HL-60 (cell line): ENCODE data around the gene FILIP1L.
A peak's percentile ranks its signal among the peaks of the same experiment; 100 is the strongest.

Source experiments
- DNase-seq, 2 experiments: peaks; one replicate each; pipeline ENCODE4 v3.0.0-alpha.2; 2010 to 2020; ENCODE audit warnings: low read depth in 1 of 2, low spot score in 1 of 2
- H3K27ac ChIP-seq: fragments of 250-450 bp; sonication (Bioruptor Pico); replicated peaks from 2 replicates; pipeline ENCODE4 v1.5.1; 2020; ENCODE audit warnings: mild to moderate bottlenecking, moderate library complexity
- H3K27me3 ChIP-seq: fragments of 250-450 bp; sonication (Bioruptor Pico); 2 replicates; pipeline ENCODE4 v1.5.1; 2021; ENCODE audit warnings: mild to moderate bottlenecking, moderate library complexity; ENCODE audit not compliant: insufficient read depth, poor library complexity, severe bottlenecking
- H3K4me3 ChIP-seq: replicated peaks from 2 replicates; pipeline ENCODE4 v1.5.1; 2011; ENCODE audit warnings: mild to moderate bottlenecking, control low read depth, low read length; ENCODE audit not compliant: insufficient read depth
- CTCF ChIP-seq: IDR thresholded peaks from one replicate; pipeline ENCODE4 v1.5.1; 2011; ENCODE audit warnings: low read length, control low read depth, inconsistent platforms; ENCODE audit not compliant: insufficient read depth
- GABPA ChIP-seq: IDR thresholded peaks from 2 replicates; pipeline ENCODE4 v1.6.1; 2012; ENCODE audit warnings: low read depth
- POLR2AphosphoS5 ChIP-seq: IDR thresholded peaks from 2 replicates; pipeline ENCODE4 v1.6.1; 2012; ENCODE audit warnings: low read depth
- SPI1 ChIP-seq: IDR thresholded peaks from 2 replicates; pipeline ENCODE4 v1.6.1; 2012; ENCODE audit warnings: low read depth, mild to moderate bottlenecking, borderline replicate concordance
- TF ChIP-seq, protein P1 (sequence below): IDR thresholded peaks from 2 replicates; pipeline ENCODE4 v1.6.1; 2012; ENCODE audit warnings: low read depth; ENCODE audit not compliant: insufficient replicate concordance

Gene FILIP1L

DNA sequence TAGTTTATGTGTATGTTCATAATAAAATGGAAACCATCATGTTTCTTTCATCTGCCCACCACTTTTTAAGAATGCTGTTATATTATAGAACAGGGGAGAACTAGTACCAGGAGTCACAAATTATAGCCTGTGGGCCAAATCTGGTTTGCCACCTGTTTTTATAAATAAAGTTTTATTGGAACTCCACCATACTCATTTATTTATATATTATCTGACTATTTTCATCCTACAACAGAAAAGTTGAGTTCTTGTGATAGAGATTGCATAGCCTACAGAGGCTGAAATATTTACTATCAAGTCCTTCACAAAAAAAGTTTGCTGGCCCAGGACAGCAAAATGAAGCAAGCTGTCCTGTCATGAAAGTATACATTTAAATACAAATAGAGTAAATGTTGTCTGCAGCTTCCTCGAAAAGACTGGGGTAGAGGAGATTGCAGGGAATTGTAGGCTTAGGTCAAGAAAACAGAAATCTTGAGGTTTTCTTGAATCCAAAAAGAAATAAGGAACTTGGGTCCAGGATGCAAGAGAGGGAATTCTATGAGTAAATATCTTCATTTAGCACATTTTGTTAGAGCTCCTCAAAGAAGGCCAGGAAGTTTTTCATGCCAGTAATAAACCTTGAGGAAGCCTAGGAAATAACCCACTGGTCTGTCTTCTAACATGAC, 41.1 kb downstream of the FILIP1L start:
- no peak overlapping the region for H3K4me3 ChIP-seq
- peak overlapping the region; percentile 93 for H3K27ac ChIP-seq
- DNase-seq, result no peak
- H3K27me3 ChIP-seq, result no peaks in the 10 kb centered on the region
- no peak for TF ChIP-seq GABPA
- no peak for TF ChIP-seq CTCF
- no peak for TF ChIP-seq SPI1
- no peak for TF ChIP-seq POLR2AphosphoS5
- TF ChIP-seq, protein P1, sequence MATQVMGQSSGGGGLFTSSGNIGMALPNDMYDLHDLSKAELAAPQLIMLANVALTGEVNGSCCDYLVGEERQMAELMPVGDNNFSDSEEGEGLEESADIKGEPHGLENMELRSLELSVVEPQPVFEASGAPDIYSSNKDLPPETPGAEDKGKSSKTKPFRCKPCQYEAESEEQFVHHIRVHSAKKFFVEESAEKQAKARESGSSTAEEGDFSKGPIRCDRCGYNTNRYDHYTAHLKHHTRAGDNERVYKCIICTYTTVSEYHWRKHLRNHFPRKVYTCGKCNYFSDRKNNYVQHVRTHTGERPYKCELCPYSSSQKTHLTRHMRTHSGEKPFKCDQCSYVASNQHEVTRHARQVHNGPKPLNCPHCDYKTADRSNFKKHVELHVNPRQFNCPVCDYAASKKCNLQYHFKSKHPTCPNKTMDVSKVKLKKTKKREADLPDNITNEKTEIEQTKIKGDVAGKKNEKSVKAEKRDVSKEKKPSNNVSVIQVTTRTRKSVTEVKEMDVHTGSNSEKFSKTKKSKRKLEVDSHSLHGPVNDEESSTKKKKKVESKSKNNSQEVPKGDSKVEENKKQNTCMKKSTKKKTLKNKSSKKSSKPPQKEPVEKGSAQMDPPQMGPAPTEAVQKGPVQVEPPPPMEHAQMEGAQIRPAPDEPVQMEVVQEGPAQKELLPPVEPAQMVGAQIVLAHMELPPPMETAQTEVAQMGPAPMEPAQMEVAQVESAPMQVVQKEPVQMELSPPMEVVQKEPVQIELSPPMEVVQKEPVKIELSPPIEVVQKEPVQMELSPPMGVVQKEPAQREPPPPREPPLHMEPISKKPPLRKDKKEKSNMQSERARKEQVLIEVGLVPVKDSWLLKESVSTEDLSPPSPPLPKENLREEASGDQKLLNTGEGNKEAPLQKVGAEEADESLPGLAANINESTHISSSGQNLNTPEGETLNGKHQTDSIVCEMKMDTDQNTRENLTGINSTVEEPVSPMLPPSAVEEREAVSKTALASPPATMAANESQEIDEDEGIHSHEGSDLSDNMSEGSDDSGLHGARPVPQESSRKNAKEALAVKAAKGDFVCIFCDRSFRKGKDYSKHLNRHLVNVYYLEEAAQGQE, result no peak

DNA sequence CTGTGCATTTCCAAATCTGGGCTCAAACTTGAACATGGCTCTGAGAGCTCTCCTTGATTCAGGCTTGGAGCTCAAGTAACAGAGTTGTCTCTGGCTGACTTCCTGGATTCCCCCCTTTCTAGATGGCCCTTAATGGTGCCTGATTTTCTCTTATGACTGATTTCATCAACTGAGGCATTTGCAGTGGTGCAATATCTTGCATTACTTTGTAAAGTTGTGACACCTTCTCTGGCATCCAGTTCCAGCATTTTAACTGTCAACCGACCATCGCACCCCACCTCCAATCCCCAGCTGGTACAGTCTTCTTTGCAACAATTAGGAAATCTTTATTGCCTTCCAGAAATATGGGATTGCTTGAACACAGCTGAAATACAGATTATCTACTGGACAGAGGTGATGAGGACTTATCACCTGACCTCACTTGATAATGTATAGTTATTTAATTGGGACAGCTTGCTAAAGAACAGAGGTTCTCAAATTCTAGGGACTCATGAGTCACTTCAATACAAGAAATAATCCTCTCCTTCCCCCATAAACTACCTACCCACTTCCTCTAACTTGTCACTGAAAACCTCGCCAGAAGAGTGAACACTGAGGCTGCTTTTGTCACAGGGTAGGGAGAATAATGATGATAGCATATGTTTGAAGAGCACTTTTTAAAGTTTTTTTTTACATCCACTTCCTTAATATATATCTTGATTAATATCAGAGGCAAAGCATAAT, 41.8 kb downstream of the FILIP1L start:
- peak; percentile 90 to 95 for DNase-seq
- Histone ChIP-seq H3K27ac (peak overlapping the region; percentile 93), H3K4me3 (no peak overlapping the region), H3K27me3 (no peaks in the 10 kb centered on the region)
- no peak for TF ChIP-seq CTCF
- peak; percentile 78 for TF ChIP-seq POLR2AphosphoS5
- TF ChIP-seq SPI1, result peak; percentile 92

DNA sequence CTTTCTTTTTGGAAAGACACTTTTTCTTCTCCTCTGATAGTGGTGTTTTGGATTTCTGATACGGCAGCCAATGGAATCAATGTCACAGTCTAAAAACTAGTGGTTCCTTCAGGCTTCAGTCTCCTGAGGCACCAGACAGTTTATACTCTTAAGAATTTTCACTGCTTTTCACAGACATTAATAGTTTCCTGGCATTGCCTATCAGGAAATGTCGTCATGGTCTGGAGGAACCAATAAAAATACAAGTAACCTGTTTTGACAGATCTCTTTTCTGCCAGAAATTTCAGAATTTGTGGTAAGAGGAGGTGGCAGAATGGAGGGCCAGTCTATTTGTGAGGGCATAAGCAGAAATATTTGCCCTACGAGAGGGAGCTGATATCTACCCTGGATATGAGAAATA, 44.8 kb downstream of the FILIP1L start:
- DNase-seq, result peak in 1 of 2 experiments; percentile 63
- no peak overlapping the region for H3K4me3 ChIP-seq
- H3K27ac ChIP-seq, result peak overlapping the region; percentile 93

More for the DNA sequence above, 44.8 kb downstream of the FILIP1L start:
- H3K27me3 ChIP-seq, result no peaks in the 10 kb centered on the region
- TF ChIP-seq SPI1 (no peak), POLR2AphosphoS5 (no peak), GABPA (no peak), CTCF (no peak)
- TF ChIP-seq, protein P1, result no peak
